GM23338 (cell line): ENCODE measurements around the gene LYVE1. TPM values are rescaled to one million over a fixed set of nuclear protein-coding genes. Genes with fewer than 3 reads are reported as not detected.

Source experiments
- ATAC-seq: fragments of 200-7000 bp; cut with Tn5 transposase; 3 replicates; pipeline ENCODE4 v1.9.1; 2020
- DNase-seq: peaks from one replicate; pipeline ENCODE4 v3.0.0-alpha.2; 2015; ENCODE audit warnings: low spot score
- H2AFZ ChIP-seq: fragments of 200-600 bp; sonication (generic); 2 replicates; pipeline ENCODE4 v1.8.0; 2016; ENCODE audit warnings: antibody characterized with exemption, mild to moderate bottlenecking, moderate library complexity
- H3F3A ChIP-seq: fragments of 200-600 bp; sonication (generic); replicated peaks from 2 replicates; pipeline ENCODE4 v1.8.0; 2017; ENCODE audit warnings: antibody characterized with exemption, mixed run types, low read depth
- H3K27ac ChIP-seq: fragments of 200-600 bp; sonication (generic); 2 replicates; pipeline ENCODE4 v1.6.1; 2016; ENCODE audit warnings: low read depth
- H3K27me3 ChIP-seq: fragments of 200-600 bp; sonication (generic); 2 replicates; pipeline ENCODE4 v1.8.0; 2016; ENCODE audit warnings: mild to moderate bottlenecking, mixed run types, moderate library complexity; ENCODE audit not compliant: insufficient read depth
- H3K36me3 ChIP-seq: fragments of 200-600 bp; sonication (generic); 2 replicates; pipeline ENCODE4 v1.8.0; 2016; ENCODE audit warnings: mild to moderate bottlenecking; ENCODE audit not compliant: insufficient read depth
- H3K4me1 ChIP-seq: fragments of 200-600 bp; sonication (generic); 2 replicates; pipeline ENCODE4 v1.8.0; 2016; ENCODE audit warnings: mild to moderate bottlenecking, moderate library complexity; ENCODE audit not compliant: insufficient read depth
- H3K4me2 ChIP-seq: fragments of 200-600 bp; sonication (generic); 2 replicates; pipeline ENCODE4 v1.7.1; 2017; ENCODE audit warnings: mixed run types
- H3K4me3 ChIP-seq: fragments of 200-600 bp; sonication (generic); 2 replicates; pipeline ENCODE4 v1.6.1; 2016; ENCODE audit warnings: mixed run types
- H3K79me2 ChIP-seq: fragments of 200-600 bp; sonication (generic); replicated peaks from 2 replicates; pipeline ENCODE4 v1.8.0; 2017; ENCODE audit warnings: mild to moderate bottlenecking; ENCODE audit not compliant: insufficient read depth
- H3K9me2 ChIP-seq: fragments of 200-600 bp; sonication (generic); 2 replicates; pipeline ENCODE4 v1.8.0; 2017; ENCODE audit not compliant: insufficient read depth
- H4K20me1 ChIP-seq: fragments of 200-600 bp; sonication (generic); replicated peaks from 2 replicates; pipeline ENCODE4 v1.8.0; 2017; ENCODE audit warnings: mild to moderate bottlenecking; ENCODE audit not compliant: insufficient read depth
- H3K27ac Mint-ChIP-seq: 2 replicates; pipeline ENCODE4 v1.8.0; 2020; ENCODE audit warnings: inconsistent platforms, mild to moderate bottlenecking, moderate library complexity, mixed read lengths
- H3K27me3 Mint-ChIP-seq: 3 replicates; pipeline ENCODE4 v1.8.0; 2022; ENCODE audit warnings: low read depth, mild to moderate bottlenecking, moderate library complexity, mixed read lengths, inconsistent platforms; ENCODE audit not compliant: insufficient read depth, poor library complexity
- H3K36me3 Mint-ChIP-seq: 3 replicates; pipeline ENCODE4 v1.8.0; 2021; ENCODE audit warnings: low read depth, mild to moderate bottlenecking, inconsistent platforms, moderate library complexity, mixed read lengths
- H3K4me1 Mint-ChIP-seq: 3 replicates; pipeline ENCODE4 v1.8.0; 2020; ENCODE audit warnings: mild to moderate bottlenecking, inconsistent platforms, mixed read lengths
- H3K4me3 Mint-ChIP-seq: 3 replicates; pipeline ENCODE4 v1.8.0; 2021; ENCODE audit warnings: moderate library complexity, mild to moderate bottlenecking, inconsistent platforms, mixed read lengths
- H3K9me3 Mint-ChIP-seq: 3 replicates; pipeline ENCODE4 v1.8.0; 2020; ENCODE audit warnings: moderate library complexity, mild to moderate bottlenecking, inconsistent platforms, mixed read lengths
- CREB1 ChIP-seq: fragments of 250-450 bp; sonication (Bioruptor Pico); IDR thresholded peaks from 2 replicates; pipeline ENCODE4 v1.5.0; 2020; ENCODE audit warnings: low read depth, mild to moderate bottlenecking, moderate library complexity
- CTCF ChIP-seq, 2 experiments: fragments of 200-600 bp in 1 of 2; sonication (generic) in 1 of 2; conservative IDR thresholded peaks; 2 replicates each; pipeline versions ENCODE4 v1.5.1 to v1.6.1; 2016 to 2017; ENCODE audit warnings: antibody characterized with exemption in 2 of 2, low read depth in 2 of 2, mild to moderate bottlenecking in 2 of 2, moderate library complexity in 1 of 2
- ETS1 ChIP-seq: IDR thresholded peaks from 2 replicates; pipeline ENCODE4 v1.6.1; 2016; ENCODE audit warnings: antibody characterized with exemption
- EZH2 ChIP-seq: fragments of 200-600 bp; sonication (generic); IDR thresholded peaks from one replicate; pipeline ENCODE4 v1.8.0; 2017; ENCODE audit warnings: antibody characterized with exemption, mild to moderate bottlenecking, low read depth; ENCODE audit not compliant: unreplicated experiment
- EZH2phosphoT487 ChIP-seq: fragments of 200-600 bp; sonication (generic); IDR thresholded peaks from one replicate; pipeline ENCODE4 v1.8.1; 2018; ENCODE audit warnings: antibody characterized with exemption; ENCODE audit not compliant: unreplicated experiment
- JUNB ChIP-seq: IDR thresholded peaks from one replicate; pipeline ENCODE4 v1.6.1; 2016; ENCODE audit warnings: antibody characterized with exemption; ENCODE audit not compliant: unreplicated experiment
- NANOG ChIP-seq: IDR thresholded peaks from 2 replicates; pipeline ENCODE4 v1.6.1; 2016; ENCODE audit warnings: antibody characterized with exemption, borderline replicate concordance
- POLR2AphosphoS5 ChIP-seq: IDR thresholded peaks from 2 replicates; pipeline ENCODE4 v1.6.1; 2016; ENCODE audit warnings: antibody characterized with exemption, low read depth
- REST ChIP-seq: IDR thresholded peaks from one replicate; pipeline ENCODE4 v1.6.1; 2018; ENCODE audit warnings: antibody characterized with exemption; ENCODE audit not compliant: unreplicated experiment
- STAT1 ChIP-seq: IDR thresholded peaks from one replicate; pipeline ENCODE4 v1.6.1; 2016; ENCODE audit warnings: antibody characterized with exemption; ENCODE audit not compliant: unreplicated experiment
- ZNF114 ChIP-seq: fragments of 250-450 bp; sonication (Bioruptor Pico); IDR thresholded peaks from 2 replicates; pipeline ENCODE4 v1.5.0; 2020; ENCODE audit warnings: mild to moderate bottlenecking, moderate library complexity
- ZNF331 ChIP-seq: fragments of 250-450 bp; sonication (Bioruptor Pico); IDR thresholded peaks from 2 replicates; pipeline ENCODE4 v1.5.0; 2020; ENCODE audit warnings: low read depth, mild to moderate bottlenecking, moderate library complexity
- polyA plus RNA-seq: library from polyadenylated mRNA; unstranded; fragments of >200 nt; fragmentation: Nextera tagmentation; extraction: Ambion mirVana; gene quantifications from 2 replicates; pipeline ENCODE4 v1.2.1, GENCODE V29; 2016
- total RNA-seq: library from RNA; depleted of rRNA; stranded (reverse); fragments of >200 nt; shearing (Covaris generic); gene quantifications from 2 replicates; pipeline ENCODE4 v1.2.3, GENCODE V29; 2014

The LYVE1 gene
- total and polyA plus RNA-seq, 2 experiments from 2014 or later, result 0.94 TPM; not detected in 1

GRCh38 chr11:10550503-10551289 lies 17.8 kb downstream of the LYVE1 start:
- no peak for TF ChIP-seq POLR2AphosphoS5
- TF ChIP-seq ZNF114 (CRISPR knock-in tag), result no peak
- no peak for TF ChIP-seq CREB1 (CRISPR knock-in tag)
- TF ChIP-seq EZH2, result no peak
- TF ChIP-seq STAT1, result no peak
- H3K27ac Mint-ChIP-seq, result no peak overlapping the region
- no peaks in the 10 kb centered on the region for H3K36me3 ChIP-seq
- H3K9me3 Mint-ChIP-seq, result peaks cover 4% of the 10 kb centered on the region; the same call in 2 of the 3 replicates
- ATAC-seq, result no peak
- H3K27ac ChIP-seq, result no peak overlapping the region
- H3K27me3 Mint-ChIP-seq, result no peaks in the 10 kb centered on the region
- no peaks in the 10 kb centered on the region for H3K9me2 ChIP-seq
- no peak overlapping the region for H3K4me2 ChIP-seq
- H3K4me1 ChIP-seq, result no peaks in the 10 kb centered on the region
- no peaks in the 10 kb centered on the region for H3K36me3 Mint-ChIP-seq
- H3F3A ChIP-seq, result no peaks in the 10 kb centered on the region
- no peak overlapping the region for H3K4me3 Mint-ChIP-seq
- H3K27me3 ChIP-seq, result no peaks in the 10 kb centered on the region
- H3K4me1 Mint-ChIP-seq, result 0 out of 3 replicates have a peak, but pooled peaks cover 4% of the 10 kb centered on the region
- no peak for DNase-seq
- H2AFZ ChIP-seq, result no peak overlapping the region
- no peak overlapping the region for H3K4me3 ChIP-seq
- no peaks in the 10 kb centered on the region for H4K20me1 ChIP-seq
- H3K79me2 ChIP-seq, result no peaks in the 10 kb centered on the region

- Histone ChIP-seq H3K4me3 (no peak overlapping the region), H3F3A (no peaks in the 10 kb centered on the region), H3K27me3 (peaks cover 4% of the 10 kb centered on the region; the same call in 1 of the 2 replicates), H3K36me3 (no peaks in the 10 kb centered on the region), H3K9me2 (no peaks in the 10 kb centered on the region), H3K79me2 (no peaks in the 10 kb centered on the region), H3K4me1 (peaks cover 8% of the 10 kb centered on the region), H4K20me1 (no peaks in the 10 kb centered on the region), H3K4me2 (no peak overlapping the region), H2AFZ (no peak overlapping the region), H3K27ac (no peak overlapping the region)
- ATAC-seq (no peak), DNase-seq (no peak)
- Mint-ChIP-seq H3K27me3 (peaks cover 6% of the 10 kb centered on the region), H3K9me3 (peaks cover 16% of the 10 kb centered on the region), H3K27ac (no peak overlapping the region), H3K4me3 (no peak overlapping the region), H3K4me1 (peaks cover 8% of the 10 kb centered on the region), H3K36me3 (peaks cover 3% of the 10 kb centered on the region)
- TF ChIP-seq EZH2phosphoT487 (no peak), JUNB (no peak), REST (no peak), ZNF331 (no peak), ZNF114 (CRISPR knock-in tag) (no peak), ETS1 (no peak), CREB1 (CRISPR knock-in tag) (no peak), POLR2AphosphoS5 (no peak), NANOG (no peak), CTCF (conservative IDR thresholded peaks at IDR 0.05; ENCODE audit: low read depth in 2 of 2) (no peak)
Measured at GRCh38 chr11:10544491-10545465, 23.7 kb downstream of the LYVE1 start.
